ENCODE data around the gene SLC38A2.
"Not testable (repeated sequence)": the region's sequence is repeated elsewhere in the genome, so short reads cannot be mapped to it uniquely, and the experiment has no call there.

SLC38A2 gene

GRCh38 chr12:46325075-46325474 lies 47.5 kb downstream of the SLC38A2 start:
- not testable (repeated sequence) for DNase-seq (ENCODE audit: low spot score)

GRCh38 chr12:46320731-46321130 lies 51.8 kb downstream of the SLC38A2 start:
- DNase-seq (ENCODE audit: low spot score): no peak
- no peak for FAIRE-seq

More at GRCh38 chr12:46325075-46325474, 47.5 kb downstream of the SLC38A2 start:
- FAIRE-seq: not testable (repeated sequence)

DNA sequence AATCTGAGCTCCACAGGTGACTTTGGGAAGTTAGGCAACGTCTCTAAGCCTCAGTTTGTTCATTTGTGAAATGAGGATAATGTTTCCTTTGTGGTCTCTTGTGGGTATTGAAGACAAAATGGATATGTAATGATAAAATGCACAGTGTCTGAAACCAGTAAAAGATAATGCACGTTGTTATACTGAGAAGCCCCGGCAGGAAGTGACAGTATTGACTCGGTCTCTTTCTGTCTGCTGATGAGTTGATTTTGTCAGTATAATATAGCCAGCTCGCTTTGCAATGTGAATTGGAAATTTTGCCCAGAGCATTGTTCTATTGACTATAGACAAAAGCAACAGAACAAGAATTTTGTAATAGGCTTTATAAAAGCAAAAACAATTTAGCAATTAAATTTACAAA lies 54.5 kb downstream of the SLC38A2 start:
- no peak for DNase-seq (ENCODE audit: low spot score)
- no peak for FAIRE-seq

Measured in urothelium cell line (cell line).